ENCODE results near the gene EME2.
A peak's percentile ranks its signal among the peaks of the same experiment; 100 is the strongest.

EME2 gene

GRCh38 chr16:1772362-1772907, at the start of gene EME2:
Gene EME2 (plus strand): TSS chr16:1772810. CDS start chr16:1773228, 418 bp downstream.
- Histone ChIP-seq H3K4me1 (ENCODE audit: control insufficient read depth in 1 of 2, insufficient read depth in 2 of 2, low read length in 2 of 2) (peaks cover 12 to 31% of the 10 kb centered on the region in 2 donors), H3K27me3 (ENCODE audit: control insufficient read depth in 1 of 2, insufficient read depth in 2 of 2, low read length in 2 of 2) (no peaks in the 10 kb centered on the region), H3K9ac (ENCODE audit: low read depth in 1 of 2, low read length in 2 of 2) (peak within 1 kb of the TSS; percentile 50 to 75), H3K36me3 (ENCODE audit: control insufficient read depth in 1 of 2, insufficient read depth in 2 of 2, low read length in 2 of 2) (peaks cover 7 to 38% of the 10 kb centered on the region in 2 donors), H3K27ac (ENCODE audit: low read depth, low read length) (peak within 1 kb of the TSS; percentile 80), H3K4me3 (ENCODE audit: low read depth in 1 of 2, low read length in 2 of 2) (peak within 1 kb of the TSS; percentile 77 to 91), H3K9me3 (ENCODE audit: control insufficient read depth in 1 of 2, low read length in 2 of 2) (no peaks in the 10 kb centered on the region)

- Histone ChIP-seq H3K27me3 (ENCODE audit: control insufficient read depth in 1 of 2, insufficient read depth in 2 of 2, low read length in 2 of 2) (no peaks in the 10 kb centered on the region), H3K9ac (ENCODE audit: low read depth in 1 of 2, low read length in 2 of 2) (no peak overlapping the region), H3K4me1 (ENCODE audit: control insufficient read depth in 1 of 2, insufficient read depth in 2 of 2, low read length in 2 of 2) (peaks cover 7 to 8% of the 10 kb centered on the region in 2 donors), H3K4me3 (ENCODE audit: low read depth in 1 of 2, low read length in 2 of 2) (no peak overlapping the region), H3K27ac (ENCODE audit: low read depth, low read length) (no peak overlapping the region), H3K36me3 (ENCODE audit: control insufficient read depth in 1 of 2, insufficient read depth in 2 of 2, low read length in 2 of 2) (peaks cover 6 to 36% of the 10 kb centered on the region in 2 donors), H3K9me3 (ENCODE audit: control insufficient read depth in 1 of 2, low read length in 2 of 2) (no peaks in the 10 kb centered on the region)
These were observed 49.0 kb upstream of the EME2 start for GRCh38 chr16:1723450-1724147.

GRCh38 chr16:1724491-1724890, 48.1 kb upstream of the EME2 start:
- Histone ChIP-seq H3K27me3 (ENCODE audit: control insufficient read depth in 1 of 2, insufficient read depth in 2 of 2, low read length in 2 of 2) (no peaks in the 10 kb centered on the region), H3K4me1 (ENCODE audit: control insufficient read depth in 1 of 2, insufficient read depth in 2 of 2, low read length in 2 of 2) (peaks cover 7 to 8% of the 10 kb centered on the region in 2 donors), H3K9ac (ENCODE audit: low read depth in 1 of 2, low read length in 2 of 2) (no peak overlapping the region), H3K4me3 (ENCODE audit: low read depth in 1 of 2, low read length in 2 of 2) (no peak overlapping the region), H3K27ac (ENCODE audit: low read depth, low read length) (no peak overlapping the region), H3K9me3 (ENCODE audit: control insufficient read depth in 1 of 2, low read length in 2 of 2) (no peaks in the 10 kb centered on the region), H3K36me3 (ENCODE audit: control insufficient read depth in 1 of 2, insufficient read depth in 2 of 2, low read length in 2 of 2) (peaks cover 6 to 44% of the 10 kb centered on the region in 2 donors)

- Histone ChIP-seq H3K27ac (ENCODE audit: low read depth, low read length) (no peak overlapping the region), H3K9ac (ENCODE audit: low read depth in 1 of 2, low read length in 2 of 2) (no peak overlapping the region), H3K4me3 (ENCODE audit: low read depth in 1 of 2, low read length in 2 of 2) (no peak overlapping the region), H3K27me3 (ENCODE audit: control insufficient read depth in 1 of 2, insufficient read depth in 2 of 2, low read length in 2 of 2) (no peaks in the 10 kb centered on the region), H3K36me3 (ENCODE audit: control insufficient read depth in 1 of 2, insufficient read depth in 2 of 2, low read length in 2 of 2) (peaks cover 6 to 59% of the 10 kb centered on the region in 2 donors), H3K4me1 (ENCODE audit: control insufficient read depth in 1 of 2, insufficient read depth in 2 of 2, low read length in 2 of 2) (peaks cover 6 to 7% of the 10 kb centered on the region in 2 donors), H3K9me3 (ENCODE audit: control insufficient read depth in 1 of 2, low read length in 2 of 2) (no peaks in the 10 kb centered on the region)
These were observed 45.7 kb upstream of the EME2 start for GRCh38 chr16:1726661-1727502.

GRCh38 chr16:1727651-1728624, 44.7 kb upstream of the EME2 start:
- H3K9me3 ChIP-seq (ENCODE audit: control insufficient read depth in 1 of 2, low read length in 2 of 2): no peaks in the 10 kb centered on the region
- H3K4me1 ChIP-seq (ENCODE audit: control insufficient read depth in 1 of 2, insufficient read depth in 2 of 2, low read length in 2 of 2): no peaks in the 10 kb centered on the region
- H3K27ac ChIP-seq (ENCODE audit: low read depth, low read length): no peak overlapping the region
- no peak overlapping the region for H3K4me3 ChIP-seq (ENCODE audit: low read depth in 1 of 2, low read length in 2 of 2)
- H3K27me3 ChIP-seq (ENCODE audit: control insufficient read depth in 1 of 2, insufficient read depth in 2 of 2, low read length in 2 of 2): no peaks in the 10 kb centered on the region
- peaks cover 6 to 69% of the 10 kb centered on the region in 2 donors for H3K36me3 ChIP-seq (ENCODE audit: control insufficient read depth in 1 of 2, insufficient read depth in 2 of 2, low read length in 2 of 2)
- H3K9ac ChIP-seq (ENCODE audit: low read depth in 1 of 2, low read length in 2 of 2): no peak overlapping the region

- Histone ChIP-seq H3K9ac (ENCODE audit: low read depth in 1 of 2, low read length in 2 of 2) (no peak overlapping the region), H3K9me3 (ENCODE audit: control insufficient read depth in 1 of 2, low read length in 2 of 2) (no peaks in the 10 kb centered on the region), H3K27me3 (ENCODE audit: control insufficient read depth in 1 of 2, insufficient read depth in 2 of 2, low read length in 2 of 2) (no peaks in the 10 kb centered on the region), H3K36me3 (ENCODE audit: control insufficient read depth in 1 of 2, insufficient read depth in 2 of 2, low read length in 2 of 2) (peaks cover 6 to 80% of the 10 kb centered on the region in 2 donors), H3K4me3 (ENCODE audit: low read depth in 1 of 2, low read length in 2 of 2) (no peak overlapping the region), H3K27ac (ENCODE audit: low read depth, low read length) (no peak overlapping the region), H3K4me1 (ENCODE audit: control insufficient read depth in 1 of 2, insufficient read depth in 2 of 2, low read length in 2 of 2) (no peaks in the 10 kb centered on the region)
These were observed 43.6 kb upstream of the EME2 start for GRCh38 chr16:1729026-1729425.

GRCh38 chr16:1729445-1729844, 43.2 kb upstream of the EME2 start:
- H3K9me3 ChIP-seq (ENCODE audit: control insufficient read depth in 1 of 2, low read length in 2 of 2): no peaks in the 10 kb centered on the region
- no peak overlapping the region for H3K27ac ChIP-seq (ENCODE audit: low read depth, low read length)
- H3K4me3 ChIP-seq (ENCODE audit: low read depth in 1 of 2, low read length in 2 of 2): no peak overlapping the region
- H3K4me1 ChIP-seq (ENCODE audit: control insufficient read depth in 1 of 2, insufficient read depth in 2 of 2, low read length in 2 of 2): no peaks in the 10 kb centered on the region
- H3K9ac ChIP-seq (ENCODE audit: low read depth in 1 of 2, low read length in 2 of 2): no peak overlapping the region
- H3K36me3 ChIP-seq (ENCODE audit: control insufficient read depth in 1 of 2, insufficient read depth in 2 of 2, low read length in 2 of 2): peaks cover 6 to 81% of the 10 kb centered on the region in 2 donors
- H3K27me3 ChIP-seq (ENCODE audit: control insufficient read depth in 1 of 2, insufficient read depth in 2 of 2, low read length in 2 of 2): no peaks in the 10 kb centered on the region

- Histone ChIP-seq H3K9me3 (ENCODE audit: control insufficient read depth in 1 of 2, low read length in 2 of 2) (peaks cover 0 to 9% of the 10 kb centered on the region in 2 donors), H3K27ac (ENCODE audit: low read depth, low read length) (no peak overlapping the region), H3K4me1 (ENCODE audit: control insufficient read depth in 1 of 2, insufficient read depth in 2 of 2, low read length in 2 of 2) (no peaks in the 10 kb centered on the region), H3K9ac (ENCODE audit: low read depth in 1 of 2, low read length in 2 of 2) (no peak overlapping the region), H3K36me3 (ENCODE audit: control insufficient read depth in 1 of 2, insufficient read depth in 2 of 2, low read length in 2 of 2) (peaks cover 12 to 88% of the 10 kb centered on the region in 2 donors), H3K4me3 (ENCODE audit: low read depth in 1 of 2, low read length in 2 of 2) (no peak overlapping the region), H3K27me3 (ENCODE audit: control insufficient read depth in 1 of 2, insufficient read depth in 2 of 2, low read length in 2 of 2) (no peaks in the 10 kb centered on the region)
These were observed 41.5 kb upstream of the EME2 start for GRCh38 chr16:1731073-1731472.

GRCh38 chr16:1731603-1732002, 41.0 kb upstream of the EME2 start:
- Histone ChIP-seq H3K27me3 (ENCODE audit: control insufficient read depth in 1 of 2, insufficient read depth in 2 of 2, low read length in 2 of 2) (no peaks in the 10 kb centered on the region), H3K4me1 (ENCODE audit: control insufficient read depth in 1 of 2, insufficient read depth in 2 of 2, low read length in 2 of 2) (no peaks in the 10 kb centered on the region), H3K9ac (ENCODE audit: low read depth in 1 of 2, low read length in 2 of 2) (no peak overlapping the region), H3K27ac (ENCODE audit: low read depth, low read length) (no peak overlapping the region), H3K4me3 (ENCODE audit: low read depth in 1 of 2, low read length in 2 of 2) (no peak overlapping the region), H3K9me3 (ENCODE audit: control insufficient read depth in 1 of 2, low read length in 2 of 2) (peaks cover 0 to 9% of the 10 kb centered on the region in 2 donors), H3K36me3 (ENCODE audit: control insufficient read depth in 1 of 2, insufficient read depth in 2 of 2, low read length in 2 of 2) (peaks cover 12 to 83% of the 10 kb centered on the region in 2 donors)
